Fibroblast of lung (primary cell): Measurements from ENCODE around the gene CFAP206. TPM values are rescaled to one million over a fixed set of nuclear protein-coding genes. Genes with fewer than 3 reads are reported as not detected.

ENCODE experiments used
- DNase-seq, 2 donors: peaks; one replicate each; pipeline versions ENCODE4 v3.0.0 to v3.0.0-alpha.2; 2010; ENCODE audit warnings: low read depth in 2 of 2
- H2AFZ ChIP-seq: 2 replicates; pipeline ENCODE4 v1.5.1; 2012; ENCODE audit warnings: low read length, control low read depth, inconsistent platforms
- H3K27ac ChIP-seq: 2 replicates; pipeline ENCODE4 v1.5.1; 2011; ENCODE audit warnings: low read length, control low read depth; ENCODE audit not compliant: insufficient read depth
- H3K27me3 ChIP-seq: 2 replicates; pipeline ENCODE4 v1.5.1; 2011; ENCODE audit warnings: mild to moderate bottlenecking, low read length; ENCODE audit not compliant: control insufficient read depth, insufficient read depth
- H3K36me3 ChIP-seq: 2 replicates; pipeline ENCODE4 v1.5.1; 2011; ENCODE audit warnings: low read length; ENCODE audit not compliant: control insufficient read depth, insufficient read depth
- H3K4me1 ChIP-seq: 2 replicates; pipeline ENCODE4 v1.5.1; 2011; ENCODE audit warnings: low read length; ENCODE audit not compliant: control insufficient read depth, insufficient read depth; ENCODE audit errors: extremely low read depth
- H3K4me2 ChIP-seq: 2 replicates; pipeline ENCODE4 v1.5.1; 2011; ENCODE audit warnings: low read length, control low read depth; ENCODE audit not compliant: insufficient read depth; ENCODE audit errors: extremely low read depth
- H3K4me3 ChIP-seq, 4 experiments: fragments of 200-600 bp in 1 of 4; sonication (generic) in 1 of 4; replicated peaks in 1 of 4; 2 replicates each; pipeline ENCODE4 v1.5.1; 2011 to 2016; ENCODE audit warnings: low read length in 4 of 4, low read depth in 3 of 4, mild to moderate bottlenecking in 3 of 4, control low read depth in 2 of 4, inconsistent platforms in 1 of 4, mixed read lengths in 1 of 4; ENCODE audit not compliant: insufficient read depth in 1 of 4; ENCODE audit errors: control extremely low read depth in 1 of 4
- H3K79me2 ChIP-seq: 2 replicates; pipeline ENCODE4 v1.5.1; 2012; ENCODE audit warnings: mild to moderate bottlenecking, low read length, inconsistent platforms; ENCODE audit not compliant: control insufficient read depth, insufficient read depth
- H3K9ac ChIP-seq: 2 replicates; pipeline ENCODE4 v1.5.1; 2011; ENCODE audit warnings: mild to moderate bottlenecking, low read length, control low read depth; ENCODE audit not compliant: insufficient read depth
- H3K9me3 ChIP-seq: 2 replicates; pipeline ENCODE4 v1.5.1; 2012; ENCODE audit warnings: low read depth, low read length; ENCODE audit not compliant: control insufficient read depth, insufficient read depth
- H4K20me1 ChIP-seq: 2 replicates; pipeline ENCODE4 v1.5.1; 2011; ENCODE audit warnings: low read length; ENCODE audit not compliant: control insufficient read depth, insufficient read depth; ENCODE audit errors: extremely low read depth
- EZH2 ChIP-seq: IDR thresholded peaks from 2 replicates; pipeline ENCODE4 v1.5.1; 2012; ENCODE audit warnings: low read length, control low read depth, mild to moderate bottlenecking; ENCODE audit errors: missing control alignments
- polyA plus RNA-seq, 2 donors: library from polyadenylated mRNA; depleted of rRNA in 1 of 2; stranded (reverse) in 1 of 2; unstranded in 1 of 2; fragments of >200 nt; gene quantifications; 2 replicates each; pipeline ENCODE4 v1.2.1, GENCODE V29; 2011 to 2012; ENCODE audit warnings: missing spikeins in 1 of 2
- total RNA-seq: library from RNA; depleted of rRNA; stranded (reverse); fragments of >200 nt; gene quantifications from 2 replicates; pipeline ENCODE4 v1.2.1, GENCODE V29; 2014
- TF ChIP-seq, protein P1 (sequence below), 2 donors: IDR thresholded peaks in 1 of 2; conservative IDR thresholded peaks in 1 of 2; 1 replicate in 1 of 2; 2 replicates in 1 of 2; pipeline ENCODE4 v1.5.1; 2011 to 2012; ENCODE audit warnings: low read length in 2 of 2, control low read depth in 1 of 2, inconsistent platforms in 1 of 2, low read depth in 1 of 2, mild to moderate bottlenecking in 1 of 2

CFAP206 gene
- total and polyA plus RNA-seq, 2 donors (not counting 1 experiment from before 2014, with no cell fraction given): under 0.01 to 0.26 TPM

DNA sequence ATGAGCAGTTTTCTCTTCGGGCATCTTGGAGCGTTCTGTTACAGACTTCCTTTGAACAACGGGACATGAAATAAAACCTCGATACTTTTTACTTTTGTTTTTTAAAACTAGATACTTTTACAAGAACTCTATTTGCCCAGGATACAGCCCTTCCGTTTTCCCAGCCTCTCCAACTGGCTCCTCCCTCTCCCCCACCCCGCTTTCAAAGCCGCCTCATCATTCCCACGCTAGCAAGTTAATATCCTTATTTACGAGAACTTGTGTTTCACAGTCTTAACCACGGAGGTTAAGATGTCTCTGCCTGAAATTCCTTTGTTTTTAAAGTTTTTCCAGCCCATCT is 241 bp upstream of the CFAP206 start:
- Histone ChIP-seq H4K20me1 (no peaks in the 10 kb centered on the region), H2AFZ (peak overlapping the region; percentile 41), H3K27ac (peak overlapping the region; percentile 30), H3K9ac (no peak overlapping the region), H3K4me2 (peak overlapping the region; percentile 53), H3K79me2 (no peaks in the 10 kb centered on the region), H3K27me3 (no peaks in the 10 kb centered on the region), H3K4me3 (peak overlapping the region; percentile 65 to 94 (median 79)), H3K4me1 (no peaks in the 10 kb centered on the region), H3K9me3 (no peaks in the 10 kb centered on the region), H3K36me3 (no peaks in the 10 kb centered on the region)
- DNase-seq: peak; percentile 37 to 39
- TF ChIP-seq, protein P1, sequence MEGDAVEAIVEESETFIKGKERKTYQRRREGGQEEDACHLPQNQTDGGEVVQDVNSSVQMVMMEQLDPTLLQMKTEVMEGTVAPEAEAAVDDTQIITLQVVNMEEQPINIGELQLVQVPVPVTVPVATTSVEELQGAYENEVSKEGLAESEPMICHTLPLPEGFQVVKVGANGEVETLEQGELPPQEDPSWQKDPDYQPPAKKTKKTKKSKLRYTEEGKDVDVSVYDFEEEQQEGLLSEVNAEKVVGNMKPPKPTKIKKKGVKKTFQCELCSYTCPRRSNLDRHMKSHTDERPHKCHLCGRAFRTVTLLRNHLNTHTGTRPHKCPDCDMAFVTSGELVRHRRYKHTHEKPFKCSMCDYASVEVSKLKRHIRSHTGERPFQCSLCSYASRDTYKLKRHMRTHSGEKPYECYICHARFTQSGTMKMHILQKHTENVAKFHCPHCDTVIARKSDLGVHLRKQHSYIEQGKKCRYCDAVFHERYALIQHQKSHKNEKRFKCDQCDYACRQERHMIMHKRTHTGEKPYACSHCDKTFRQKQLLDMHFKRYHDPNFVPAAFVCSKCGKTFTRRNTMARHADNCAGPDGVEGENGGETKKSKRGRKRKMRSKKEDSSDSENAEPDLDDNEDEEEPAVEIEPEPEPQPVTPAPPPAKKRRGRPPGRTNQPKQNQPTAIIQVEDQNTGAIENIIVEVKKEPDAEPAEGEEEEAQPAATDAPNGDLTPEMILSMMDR (conservative IDR thresholded peaks at IDR 0.05 in 1 of 2, IDR thresholded peaks at IDR 0.05 in 1 of 2; ENCODE audit: low read depth in 1 of 2, low read length in 2 of 2): no peak
- no peak for TF ChIP-seq EZH2

DNA sequence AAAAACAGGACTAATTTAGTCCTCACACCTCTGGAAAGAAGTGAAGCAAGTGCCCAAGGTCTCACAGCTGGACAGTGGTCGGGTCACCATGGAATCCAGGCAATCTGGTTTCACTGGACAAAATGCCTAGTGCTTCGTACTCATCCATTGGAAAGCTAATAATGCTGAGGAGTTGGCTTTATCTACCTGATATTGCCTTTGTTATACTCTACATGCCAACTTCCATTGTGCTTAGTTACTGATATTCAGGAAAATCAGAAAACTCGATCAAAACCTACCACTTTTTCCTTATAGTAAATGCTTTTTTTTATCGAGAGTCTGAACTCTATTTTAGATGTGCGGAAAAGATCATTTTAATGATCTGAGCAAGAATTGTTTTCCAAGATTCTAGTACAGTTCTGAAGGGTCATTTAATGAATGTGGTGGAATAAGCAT is 966 bp downstream of the CFAP206 start:
- Histone ChIP-seq H3K9me3 (no peaks in the 10 kb centered on the region), H3K79me2 (no peaks in the 10 kb centered on the region), H3K36me3 (no peaks in the 10 kb centered on the region), H3K4me3 (peak overlapping the region; percentile 65 to 94 (median 88)), H3K27me3 (no peaks in the 10 kb centered on the region), H2AFZ (peak overlapping the region; percentile 89), H3K4me2 (peak overlapping the region; percentile 93), H3K4me1 (no peaks in the 10 kb centered on the region), H3K27ac (peak overlapping the region; percentile 13), H3K9ac (peak overlapping the region; percentile 29), H4K20me1 (no peaks in the 10 kb centered on the region)
- TF ChIP-seq, protein P1 (conservative IDR thresholded peaks at IDR 0.05 in 1 of 2, IDR thresholded peaks at IDR 0.05 in 1 of 2; ENCODE audit: low read depth in 1 of 2, low read length in 2 of 2): no peak
- TF ChIP-seq EZH2: no peak
- DNase-seq: no peak

DNA sequence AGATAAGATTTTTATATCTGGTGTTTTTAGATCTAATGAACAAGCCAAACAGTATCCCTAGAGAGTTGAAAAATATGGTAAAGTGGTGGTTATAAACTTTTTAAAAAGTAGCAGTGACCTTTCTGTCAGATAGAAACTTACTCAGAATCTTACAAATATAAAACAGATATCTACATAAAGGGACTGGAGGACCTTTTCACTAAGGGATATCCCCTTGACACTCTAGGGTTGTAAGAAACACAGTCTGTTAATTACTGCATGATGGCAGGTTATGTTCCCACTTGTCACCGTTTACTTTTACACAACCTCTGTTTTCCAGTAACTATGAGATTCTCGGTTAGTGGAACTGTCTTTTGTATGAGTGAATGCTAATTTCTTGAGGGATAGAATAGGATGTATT is 11.5 kb downstream of the CFAP206 start:
- no peaks in the 10 kb centered on the region for H3K9me3 ChIP-seq
- DNase-seq: no peak
- no peak overlapping the region for H3K9ac ChIP-seq
- H3K36me3 ChIP-seq: no peaks in the 10 kb centered on the region
- TF ChIP-seq, protein P1 (conservative IDR thresholded peaks at IDR 0.05 in 1 of 2, IDR thresholded peaks at IDR 0.05 in 1 of 2; ENCODE audit: low read depth in 1 of 2, low read length in 2 of 2): no peak
- TF ChIP-seq EZH2: no peak
- no peak overlapping the region for H3K4me3 ChIP-seq
- H3K4me2 ChIP-seq: no peak overlapping the region
- no peak overlapping the region for H3K27ac ChIP-seq
- no peaks in the 10 kb centered on the region for H3K4me1 ChIP-seq
- no peak overlapping the region for H2AFZ ChIP-seq
- H3K79me2 ChIP-seq: no peaks in the 10 kb centered on the region
- no peaks in the 10 kb centered on the region for H3K27me3 ChIP-seq
- H4K20me1 ChIP-seq: no peaks in the 10 kb centered on the region
